Panc1 (cell line): ENCODE data around the gene CNEP1R1.

ENCODE experiments used
- CTCF ChIP-seq: fragments of 450-650 bp; IDR thresholded peaks from 2 replicates; pipeline ENCODE4 v1.5.1; 2017; ENCODE audit warnings: mild to moderate bottlenecking
- POLR2AphosphoS5 ChIP-seq: IDR thresholded peaks from 2 replicates; pipeline ENCODE4 v1.6.1; 2012; ENCODE audit warnings: mild to moderate bottlenecking, low read depth, low read length, moderate library complexity
- REST ChIP-seq, 2 experiments: IDR thresholded peaks; 2 replicates each; pipeline ENCODE4 v1.6.1; 2011 to 2012; ENCODE audit warnings: low read depth in 2 of 2, control low read depth in 1 of 2, low read length in 1 of 2, mild to moderate bottlenecking in 1 of 2, moderate library complexity in 1 of 2; ENCODE audit not compliant: insufficient read depth in 1 of 2
- SIN3A ChIP-seq: IDR thresholded peaks from 2 replicates; pipeline ENCODE4 v1.6.1; 2012; ENCODE audit warnings: low read depth, mild to moderate bottlenecking, low read length, moderate library complexity, borderline replicate concordance; ENCODE audit not compliant: insufficient read depth
- TCF7L2 ChIP-seq: IDR thresholded peaks from 2 replicates; pipeline ENCODE4 v1.6.1; 2011; ENCODE audit warnings: mild to moderate bottlenecking, low read depth, low read length, inconsistent platforms

- TF ChIP-seq CTCF (no peak), POLR2AphosphoS5 (no peak), REST (IDR thresholded peaks at IDR 0.05; ENCODE audit: insufficient read depth in 1 of 2, low read depth in 2 of 2, low read length in 1 of 2) (no peak), TCF7L2 (no peak), SIN3A (no peak)
Measured at GRCh38 chr16:49977427-49977826, 47.6 kb upstream of the CNEP1R1 start.
